ENCODE results near the gene NELL2.
"Not testable (repeated sequence)": the region's sequence is repeated elsewhere in the genome, so short reads cannot be mapped to it uniquely, and the experiment has no call there.

NELL2 gene

GRCh38 chr12:44875954-44876543 is at the start of gene NELL2:
NELL2 (minus strand) TSS chr12:44876315; CDS start chr12:44875869, 446 bp downstream.
- TF ChIP-seq CTCF (IDR thresholded peaks at IDR 0.05; ENCODE audit: insufficient read depth, low read depth, low read length, missing control alignments) = no peak
- peak within 1 kb of the TSS; percentile 46 for H3K4me3 ChIP-seq (ENCODE audit: low read depth, low read length)
- DNase-seq (ENCODE audit: low read depth) = peak; percentile 20

GRCh38 chr12:44921736-44922135 is 45.6 kb upstream of the NELL2 start:
- no peak overlapping the region for H3K4me3 ChIP-seq (ENCODE audit: low read depth, low read length)
- DNase-seq (ENCODE audit: low read depth) = no peak
- TF ChIP-seq CTCF (IDR thresholded peaks at IDR 0.05; ENCODE audit: insufficient read depth, low read depth, low read length, missing control alignments) = no peak

- DNase-seq (ENCODE audit: low read depth) = no peak
- no peak overlapping the region for H3K4me3 ChIP-seq (ENCODE audit: low read depth, low read length)
- no peak for TF ChIP-seq CTCF (IDR thresholded peaks at IDR 0.05; ENCODE audit: insufficient read depth, low read depth, low read length, missing control alignments)
Measured at GRCh38 chr12:44917141-44917540, 41.0 kb upstream of the NELL2 start.

- TF ChIP-seq CTCF (IDR thresholded peaks at IDR 0.05; ENCODE audit: insufficient read depth, low read depth, low read length, missing control alignments) = no peak
Measured at GRCh38 chr12:44915958-44916357, 39.8 kb upstream of the NELL2 start.

GRCh38 chr12:44904321-44904720 is 28.2 kb upstream of the NELL2 start:
- H3K4me3 ChIP-seq (ENCODE audit: low read depth, low read length) = no peak overlapping the region
- DNase-seq (ENCODE audit: low read depth) = no peak
- no peak for TF ChIP-seq CTCF (IDR thresholded peaks at IDR 0.05; ENCODE audit: insufficient read depth, low read depth, low read length, missing control alignments)

More at GRCh38 chr12:44915958-44916357, 39.8 kb upstream of the NELL2 start:
- no peak for DNase-seq (ENCODE audit: low read depth)
- H3K4me3 ChIP-seq (ENCODE audit: low read depth, low read length) = no peak overlapping the region

- not testable (repeated sequence) for DNase-seq (ENCODE audit: low read depth); H3K4me3 ChIP-seq (ENCODE audit: low read depth, low read length)
Measured at GRCh38 chr12:44898108-44898507, 22.0 kb upstream of the NELL2 start.

- DNase-seq (ENCODE audit: low read depth) = no peak
- no peak for TF ChIP-seq CTCF (IDR thresholded peaks at IDR 0.05; ENCODE audit: insufficient read depth, low read depth, low read length, missing control alignments)
- H3K4me3 ChIP-seq (ENCODE audit: low read depth, low read length) = no peak overlapping the region
Measured at GRCh38 chr12:44889926-44890325, 13.8 kb upstream of the NELL2 start.
